Lung microvascular endothelial cell (primary cell): ENCODE results near the gene BAG2. TPM values are rescaled to one million over a fixed set of nuclear protein-coding genes. Genes with fewer than 3 reads are reported as not detected.

Experiments
- DNase-seq, 2 donors: peaks; one replicate each; pipeline versions ENCODE4 v3.0.0 to v3.0.0-alpha.2; 2010; ENCODE audit warnings: low read depth in 2 of 2
- total RNA-seq: library from RNA; depleted of rRNA; stranded (reverse); fragments of >200 nt; gene quantifications from 2 replicates; pipeline ENCODE4 v1.2.1, GENCODE V29; 2014

The BAG2 gene
- total RNA-seq, 1 donor from 2014 or later: 0.40 TPM

- DNase-seq: peak; percentile 60 to 70
Measured at GRCh38 chr6:57221191-57221935, 49.2 kb downstream of the BAG2 start.

- DNase-seq: peak; percentile 85 to 87
Measured at GRCh38 chr6:57221936-57222742, 50.0 kb downstream of the BAG2 start, which contains the start of gene RAB23. Gene RAB23, minus strand, starts transcription at chr6:57222307. Its CDS starts 11,927 bp downstream, at chr6:57210380.

- peak in 1 of 2 donors; percentile 3 for DNase-seq
Measured at GRCh38 chr6:57222743-57223077, 50.6 kb downstream of the BAG2 start.

GRCh38 chr6:57224769-57225515 is 52.8 kb downstream of the BAG2 start:
- DNase-seq: no peak

- no peak for DNase-seq
Measured at GRCh38 chr6:57226221-57226620, 54.1 kb downstream of the BAG2 start.

Other genes starting within 250 kb of the BAG2 start
- 0.22 TPM in 1 of 2 replicates, not detected in the other for gene BEND6, start 217.2 kb upstream of the BAG2 start, total RNA-seq
- gene KIAA1586, start 125.6 kb upstream of the BAG2 start, total RNA-seq: 10.7 and 15.9 TPM in 2 replicates
- 31.6 and 49.8 TPM in 2 replicates for gene ZNF451, start 82.1 kb upstream of the BAG2 start, total RNA-seq
- 3.6 and 3.9 TPM in 2 replicates for gene RAB23, start 50.0 kb downstream of the BAG2 start, total RNA-seq
- 7.7 and 8.9 TPM in 2 replicates for gene PRIM2, start 145.3 kb downstream of the BAG2 start, total RNA-seq